Heart left ventricle (tissue), 13 donors: ENCODE measurements around the gene PATJ.

Source experiments
- POLR2A ChIP-seq, 2 donors: fragments of 450-650 bp; IDR thresholded peaks; one replicate each; pipeline ENCODE4 v1.6.1; 2017; ENCODE audit warnings: antibody characterized with exemption in 2 of 2, mild to moderate bottlenecking in 2 of 2, moderate library complexity in 2 of 2
- TF ChIP-seq, protein P1 (sequence below), 12 donors: fragments of 200-600 bp; sonication (generic) in 4 of 12; IDR thresholded peaks; one replicate each; pipeline versions ENCODE4 v1.5.0 to v1.8.0; 2018 to 2022; ENCODE audit warnings: antibody characterized with exemption in 12 of 12, mild to moderate bottlenecking in 5 of 12
- donor health status: ischemic (EF 13 %, LVEDD 7.1; RV severe dilation, severe dysfunction).
- donor health status: DM: no; HTN: yes; CAD: no.
- donor health status: DM: no; HTN: no; CAD: no.
- donor health status: ischemic (EF 25% LVEDD 6.9; RV normal size, moderate dysfunction).
- donor health status: ischemic (EF 25% LVEDD 5.7; RV mildly dilated, moderate dysfunction).
- donor health status: ischemic (EF 35%, LVEDD 5.7; RV mildly dilated, moderate dysfunction).
- donor health status: nonischemic (EF 11% LVEDD 7.7; RV severe dilation, severe dysfunction).
- donor health status: DM: yes; HTN: yes; CAD: no.
- donor health status: PGD.
- donor health status: ischemic (EF 29% LVEDD 5.4; RV normal size, mild dysfunction).
- donor health status: nonischemic (EF 23%, LVEDD 6.1; RV moderate dilation, normal function).

- TF ChIP-seq, protein P1, sequence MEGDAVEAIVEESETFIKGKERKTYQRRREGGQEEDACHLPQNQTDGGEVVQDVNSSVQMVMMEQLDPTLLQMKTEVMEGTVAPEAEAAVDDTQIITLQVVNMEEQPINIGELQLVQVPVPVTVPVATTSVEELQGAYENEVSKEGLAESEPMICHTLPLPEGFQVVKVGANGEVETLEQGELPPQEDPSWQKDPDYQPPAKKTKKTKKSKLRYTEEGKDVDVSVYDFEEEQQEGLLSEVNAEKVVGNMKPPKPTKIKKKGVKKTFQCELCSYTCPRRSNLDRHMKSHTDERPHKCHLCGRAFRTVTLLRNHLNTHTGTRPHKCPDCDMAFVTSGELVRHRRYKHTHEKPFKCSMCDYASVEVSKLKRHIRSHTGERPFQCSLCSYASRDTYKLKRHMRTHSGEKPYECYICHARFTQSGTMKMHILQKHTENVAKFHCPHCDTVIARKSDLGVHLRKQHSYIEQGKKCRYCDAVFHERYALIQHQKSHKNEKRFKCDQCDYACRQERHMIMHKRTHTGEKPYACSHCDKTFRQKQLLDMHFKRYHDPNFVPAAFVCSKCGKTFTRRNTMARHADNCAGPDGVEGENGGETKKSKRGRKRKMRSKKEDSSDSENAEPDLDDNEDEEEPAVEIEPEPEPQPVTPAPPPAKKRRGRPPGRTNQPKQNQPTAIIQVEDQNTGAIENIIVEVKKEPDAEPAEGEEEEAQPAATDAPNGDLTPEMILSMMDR (IDR thresholded peaks at IDR 0.05): no peak
- TF ChIP-seq POLR2A (IDR thresholded peaks at IDR 0.05): no peak
Observed at GRCh38 chr1:61709908-61710289, 32.4 kb upstream of the PATJ start.
